ENCODE data around the gene SMAD9.

The SMAD9 gene

GRCh38 chr13:36950330-36950729, 30.3 kb upstream of the SMAD9 start:
- DNase-seq (ENCODE audit: low read depth, low spot score) = no peak
- no peak overlapping the region for H3K4me3 ChIP-seq (ENCODE audit: low read depth, low read length)
- TF ChIP-seq, protein P1, sequence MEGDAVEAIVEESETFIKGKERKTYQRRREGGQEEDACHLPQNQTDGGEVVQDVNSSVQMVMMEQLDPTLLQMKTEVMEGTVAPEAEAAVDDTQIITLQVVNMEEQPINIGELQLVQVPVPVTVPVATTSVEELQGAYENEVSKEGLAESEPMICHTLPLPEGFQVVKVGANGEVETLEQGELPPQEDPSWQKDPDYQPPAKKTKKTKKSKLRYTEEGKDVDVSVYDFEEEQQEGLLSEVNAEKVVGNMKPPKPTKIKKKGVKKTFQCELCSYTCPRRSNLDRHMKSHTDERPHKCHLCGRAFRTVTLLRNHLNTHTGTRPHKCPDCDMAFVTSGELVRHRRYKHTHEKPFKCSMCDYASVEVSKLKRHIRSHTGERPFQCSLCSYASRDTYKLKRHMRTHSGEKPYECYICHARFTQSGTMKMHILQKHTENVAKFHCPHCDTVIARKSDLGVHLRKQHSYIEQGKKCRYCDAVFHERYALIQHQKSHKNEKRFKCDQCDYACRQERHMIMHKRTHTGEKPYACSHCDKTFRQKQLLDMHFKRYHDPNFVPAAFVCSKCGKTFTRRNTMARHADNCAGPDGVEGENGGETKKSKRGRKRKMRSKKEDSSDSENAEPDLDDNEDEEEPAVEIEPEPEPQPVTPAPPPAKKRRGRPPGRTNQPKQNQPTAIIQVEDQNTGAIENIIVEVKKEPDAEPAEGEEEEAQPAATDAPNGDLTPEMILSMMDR (IDR thresholded peaks at IDR 0.05; ENCODE audit: low read depth, low read length) = no peak
- in situ Hi-C loops (cut with HindIII; ENCODE audit: low sequenced_read_pairs) = no loop called here

- TF ChIP-seq, protein P1 (IDR thresholded peaks at IDR 0.05; ENCODE audit: low read depth, low read length) = no peak
- no peak for DNase-seq (ENCODE audit: low read depth, low spot score)
- H3K4me3 ChIP-seq (ENCODE audit: low read depth, low read length) = no peak overlapping the region
- in situ Hi-C loops (cut with HindIII; ENCODE audit: low sequenced_read_pairs) = no loop called here
Measured at GRCh38 chr13:36945078-36945477, 25.0 kb upstream of the SMAD9 start.

- in situ Hi-C loops (cut with HindIII; ENCODE audit: low sequenced_read_pairs) = no loop called here
- DNase-seq (ENCODE audit: low read depth, low spot score) = no peak
- TF ChIP-seq, protein P1 (IDR thresholded peaks at IDR 0.05; ENCODE audit: low read depth, low read length) = no peak
Measured at GRCh38 chr13:36925603-36926002, 5.6 kb upstream of the SMAD9 start.

DNA sequence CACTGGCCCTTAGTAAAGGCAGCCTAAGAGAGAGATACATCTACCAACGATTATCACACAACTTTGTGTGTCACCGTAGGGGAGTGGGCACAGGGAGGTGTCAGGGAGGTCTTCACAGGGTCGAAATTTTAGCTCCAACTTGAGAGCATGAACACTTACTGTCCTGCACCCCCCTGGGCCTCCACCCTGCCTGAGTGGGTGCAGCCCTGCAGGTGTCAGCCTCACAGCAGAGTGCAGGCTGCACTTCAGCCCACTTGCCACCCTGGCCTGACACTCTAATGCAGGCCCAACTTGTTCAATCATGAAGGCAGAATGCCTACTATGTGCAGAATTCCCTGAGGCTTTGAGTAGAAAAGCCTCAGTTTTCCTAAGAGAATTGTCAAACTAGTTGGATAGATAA, 4.0 kb upstream of the SMAD9 start:
- DNase-seq (ENCODE audit: low read depth, low spot score) = no peak
- in situ Hi-C loops (cut with HindIII; ENCODE audit: low sequenced_read_pairs) = no loop called here
- TF ChIP-seq, protein P1 (IDR thresholded peaks at IDR 0.05; ENCODE audit: low read depth, low read length) = no peak
- H3K4me3 ChIP-seq (ENCODE audit: low read depth, low read length) = no peak overlapping the region

More at GRCh38 chr13:36925603-36926002, 5.6 kb upstream of the SMAD9 start:
- no peak overlapping the region for H3K4me3 ChIP-seq (ENCODE audit: low read depth, low read length)

GRCh38 chr13:36921631-36922301, 1.7 kb upstream of the SMAD9 start:
- in situ Hi-C loops (cut with HindIII; ENCODE audit: low sequenced_read_pairs) = no loop called here
- DNase-seq (ENCODE audit: low read depth, low spot score) = no peak
- H3K4me3 ChIP-seq (ENCODE audit: low read depth, low read length) = no peak overlapping the region
- TF ChIP-seq, protein P1 (IDR thresholded peaks at IDR 0.05; ENCODE audit: low read depth, low read length) = no peak

DNA sequence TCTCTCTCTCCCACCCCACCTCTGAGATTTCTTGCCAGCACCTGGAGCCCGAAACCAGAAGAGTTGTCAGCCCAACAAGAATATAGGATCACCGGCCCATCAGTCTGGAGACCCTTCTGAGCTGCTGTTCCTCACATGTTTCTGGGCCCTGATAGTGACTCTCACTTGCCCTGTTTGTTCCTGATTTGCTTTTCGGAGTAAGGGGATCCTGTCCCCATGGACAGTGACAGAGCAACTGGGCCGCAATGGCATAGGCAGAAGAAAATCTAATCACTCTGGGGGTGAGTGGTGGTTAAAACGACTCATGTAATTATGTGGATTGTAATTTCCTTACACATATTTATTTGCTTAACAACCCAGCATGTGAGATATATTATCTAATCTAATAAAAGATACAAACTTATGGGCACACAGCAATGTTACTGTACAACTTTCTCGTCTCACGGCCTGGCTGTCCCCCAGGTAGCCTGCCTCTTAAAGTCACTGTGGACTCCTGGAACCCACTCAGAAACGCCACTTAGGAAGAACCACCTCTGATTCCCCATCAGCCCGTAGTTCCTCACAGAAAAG, 663 bp upstream of the SMAD9 start:
- in situ Hi-C loops (cut with HindIII; ENCODE audit: low sequenced_read_pairs) = no loop called here
- peak overlapping the region; percentile 75 for H3K4me3 ChIP-seq (ENCODE audit: low read depth, low read length)
- TF ChIP-seq, protein P1 (IDR thresholded peaks at IDR 0.05; ENCODE audit: low read depth, low read length) = no peak
- no peak for DNase-seq (ENCODE audit: low read depth, low spot score)
